Measurements from ENCODE around the gene PACS1. TPM values are rescaled to one million over a fixed set of nuclear protein-coding genes. Genes with fewer than 3 reads are reported as not detected.

Gene PACS1
- polyA plus RNA-seq, 1 donor (not counting 4 experiments of a cell fraction or from before 2014, with no cell fraction given), result 14.9 TPM

GRCh38 chr11:66287889-66288670 lies 218.0 kb downstream of the PACS1 start:
- Histone ChIP-seq H3K4me2 (ENCODE audit: control insufficient read depth, extremely low read depth, insufficient read depth, low read depth, low read length) (peak overlapping the region; percentile 98), H4K20me1 (ENCODE audit: control insufficient read depth, extremely low read depth, insufficient read depth, low read length) (peaks cover 3% of the 10 kb centered on the region), H3K4me1 (ENCODE audit: control insufficient read depth, extremely low read depth, insufficient read depth, low read length) (peaks cover 16% of the 10 kb centered on the region), H3K9me1 (ENCODE audit: control insufficient read depth, extremely low read depth, insufficient read depth, low read length) (no peaks in the 10 kb centered on the region), H3K27me3 (ENCODE audit: control insufficient read depth, extremely low read depth, insufficient read depth, low read length) (peaks cover 20% of the 10 kb centered on the region), H3K9ac (ENCODE audit: control insufficient read depth, extremely low read depth, insufficient read depth, low read length) (peak overlapping the region; percentile 96), H3K36me3 (ENCODE audit: control insufficient read depth in 2 of 2, extremely low read depth in 1 of 2, insufficient read depth in 2 of 2, low read length in 2 of 2) (peaks cover 9 to 11% of the 10 kb centered on the region in 2 experiments), H2AFZ (ENCODE audit: control insufficient read depth, low read length) (peak overlapping the region; percentile 70), H3K4me3 (ENCODE audit: control insufficient read depth in 2 of 3, extremely low read depth in 1 of 3, insufficient read depth in 2 of 3, low read depth in 1 of 3, low read length in 3 of 3) (peak overlapping the region; percentile 76 to 91 (median 85)), H3K9me3 (ENCODE audit: control insufficient read depth, low read depth, low read length) (no peaks in the 10 kb centered on the region), H3K79me2 (ENCODE audit: control insufficient read depth, insufficient read depth, low read length) (peaks cover 27% of the 10 kb centered on the region), H3K27ac (ENCODE audit: control insufficient read depth, insufficient read depth, low read length) (peak overlapping the region; percentile 75)
- DNase-seq (ENCODE audit: low read depth, low spot score) (no peak), FAIRE-seq (no peak)
- TF ChIP-seq CTCF (optimal IDR thresholded peaks at IDR 0.05 in 1 of 3, IDR thresholded peaks at IDR 0.05 in 1 of 3, conservative IDR thresholded peaks at IDR 0.05 in 1 of 3; ENCODE audit: extremely low read depth in 1 of 3, insufficient read depth in 2 of 3, low read length in 3 of 3) (no peak), EZH2 (IDR thresholded peaks at IDR 0.05; ENCODE audit: low read length) (no peak)
- dilution Hi-C loops (cut with MboI; ENCODE audit: extremely low pct_ligation_motif_present, low sequenced_read_pairs), result no loop called here

- DNase-seq (ENCODE audit: low read depth, low spot score), result peak; percentile 99
- peak; percentile 98 for FAIRE-seq
- peaks cover 23% of the 10 kb centered on the region for H3K27me3 ChIP-seq (ENCODE audit: control insufficient read depth, extremely low read depth, insufficient read depth, low read length)
- H3K9ac ChIP-seq (ENCODE audit: control insufficient read depth, extremely low read depth, insufficient read depth, low read length), result peak within 1 kb of the TSS; percentile 96
- H3K4me2 ChIP-seq (ENCODE audit: control insufficient read depth, extremely low read depth, insufficient read depth, low read depth, low read length), result peak within 1 kb of the TSS; percentile 98
- TF ChIP-seq EZH2 (IDR thresholded peaks at IDR 0.05; ENCODE audit: low read length) (no peak), CTCF (optimal IDR thresholded peaks at IDR 0.05 in 1 of 3, IDR thresholded peaks at IDR 0.05 in 1 of 3, conservative IDR thresholded peaks at IDR 0.05 in 1 of 3; ENCODE audit: extremely low read depth in 1 of 3, insufficient read depth in 2 of 3, low read length in 3 of 3) (peak in 1 of 3 experiments; percentile 21)
- H2AFZ ChIP-seq (ENCODE audit: control insufficient read depth, low read length), result peak within 1 kb of the TSS; percentile 70
- peaks cover 16% of the 10 kb centered on the region for H3K4me1 ChIP-seq (ENCODE audit: control insufficient read depth, extremely low read depth, insufficient read depth, low read length)
- H3K27ac ChIP-seq (ENCODE audit: control insufficient read depth, insufficient read depth, low read length), result peak within 1 kb of the TSS; percentile 75
- H3K4me3 ChIP-seq (ENCODE audit: control insufficient read depth in 2 of 3, extremely low read depth in 1 of 3, insufficient read depth in 2 of 3, low read depth in 1 of 3, low read length in 3 of 3), result peak within 1 kb of the TSS; percentile 76 to 91 (median 85)
- no peaks in the 10 kb centered on the region for H3K9me1 ChIP-seq (ENCODE audit: control insufficient read depth, extremely low read depth, insufficient read depth, low read length)
- H3K79me2 ChIP-seq (ENCODE audit: control insufficient read depth, insufficient read depth, low read length), result peaks cover 27% of the 10 kb centered on the region
- H3K36me3 ChIP-seq (ENCODE audit: control insufficient read depth in 2 of 2, extremely low read depth in 1 of 2, insufficient read depth in 2 of 2, low read length in 2 of 2), result peaks cover 9 to 11% of the 10 kb centered on the region in 2 experiments
- no peaks in the 10 kb centered on the region for H3K9me3 ChIP-seq (ENCODE audit: control insufficient read depth, low read depth, low read length)
- H4K20me1 ChIP-seq (ENCODE audit: control insufficient read depth, extremely low read depth, insufficient read depth, low read length), result no peaks in the 10 kb centered on the region
- dilution Hi-C loops (cut with MboI; ENCODE audit: extremely low pct_ligation_motif_present, low sequenced_read_pairs), result no loop called here
These were observed 218.8 kb downstream of the PACS1 start, which contains the start of gene YIF1A for GRCh38 chr11:66288671-66289547. YIF1A (minus strand) TSS chr11:66289143; CDS start chr11:66288985, 158 bp downstream.
